AG04449 (cell line): ENCODE data around the gene ZGPAT.

ENCODE experiments used
- CTCF ChIA-PET: fragments of 350-600 bp; formaldehyde crosslinking; extraction: SDS; loops from one replicate; lab custom pipeline; 2021; ENCODE audit warnings: antibody characterized with exemption; lab: Yijun Ruan, JAX
- POLR2A ChIA-PET: fragments of 400-600, 350-600 bp; formaldehyde crosslinking; extraction: SDS; loops from one replicate; lab custom pipeline; 2020; ENCODE audit warnings: antibody characterized with exemption, inconsistent platforms; lab: Yijun Ruan, JAX
- DNase-seq: peaks from one replicate; pipeline ENCODE4 v3.0.0-alpha.2; 2010; ENCODE audit warnings: low read depth, low spot score
- H3K4me3 ChIP-seq: 2 replicates; pipeline ENCODE4 v1.5.1; 2011; ENCODE audit warnings: low read depth, mild to moderate bottlenecking, control low read depth, low read length
- TF ChIP-seq, protein P1 (sequence below): IDR thresholded peaks from one replicate; pipeline ENCODE4 v1.5.1; 2011; ENCODE audit warnings: mild to moderate bottlenecking, moderate library complexity, low read length, control low read depth, inconsistent platforms; ENCODE audit not compliant: insufficient read depth; ENCODE audit errors: missing control alignments

The ZGPAT gene

DNA sequence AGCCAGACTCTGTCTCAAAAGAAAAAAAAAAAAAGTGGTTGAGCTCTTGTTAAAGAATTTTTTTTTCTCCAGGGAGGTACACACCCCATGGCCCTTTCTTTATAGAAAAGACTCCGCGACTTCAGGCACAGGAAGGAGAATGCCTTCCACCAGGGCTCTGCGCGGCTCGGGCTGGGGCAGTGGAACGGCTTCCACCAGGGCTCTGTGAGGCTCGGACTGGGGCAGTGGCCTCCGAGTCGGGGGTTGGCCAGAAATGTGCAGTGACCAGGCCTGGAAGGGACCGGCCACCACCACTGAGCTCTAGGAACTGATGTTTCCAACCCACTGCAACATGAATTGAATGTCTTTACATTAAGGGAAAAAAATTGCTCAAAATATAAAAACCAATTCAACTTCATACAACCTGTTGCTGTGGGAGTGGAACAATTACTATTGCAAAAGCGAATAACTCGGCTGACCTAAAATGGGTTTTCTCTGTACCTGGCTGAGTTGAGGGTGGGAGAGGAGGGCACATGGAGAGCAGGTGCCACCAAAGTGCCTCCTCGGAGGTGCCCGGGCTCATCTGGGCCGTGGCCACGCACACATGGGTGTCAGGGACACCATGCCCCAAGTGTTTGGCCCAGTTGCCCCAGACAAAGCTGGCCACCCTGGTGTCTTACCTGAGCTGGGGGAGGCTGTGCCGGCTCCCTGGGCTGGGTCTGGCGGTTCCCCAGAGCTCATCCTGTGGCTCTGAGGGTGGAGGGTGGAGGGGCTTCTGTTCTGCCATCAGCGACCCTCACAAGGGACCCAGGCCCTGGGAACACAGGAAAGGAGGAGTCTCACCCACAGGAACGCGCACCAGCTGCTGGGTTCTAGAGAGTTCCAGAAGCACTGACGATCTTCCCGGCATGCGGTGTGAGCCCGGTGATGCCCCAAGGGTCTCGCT, 61.0 kb downstream of the ZGPAT start:
- no peak for DNase-seq
- POLR2A ChIA-PET, result interaction anchor here (0.6 kb wide), 1 partner anchor 74 kb away, joined by 3 read pairs; no protein-coding TSS in a partner anchor
- TF ChIP-seq, protein P1, sequence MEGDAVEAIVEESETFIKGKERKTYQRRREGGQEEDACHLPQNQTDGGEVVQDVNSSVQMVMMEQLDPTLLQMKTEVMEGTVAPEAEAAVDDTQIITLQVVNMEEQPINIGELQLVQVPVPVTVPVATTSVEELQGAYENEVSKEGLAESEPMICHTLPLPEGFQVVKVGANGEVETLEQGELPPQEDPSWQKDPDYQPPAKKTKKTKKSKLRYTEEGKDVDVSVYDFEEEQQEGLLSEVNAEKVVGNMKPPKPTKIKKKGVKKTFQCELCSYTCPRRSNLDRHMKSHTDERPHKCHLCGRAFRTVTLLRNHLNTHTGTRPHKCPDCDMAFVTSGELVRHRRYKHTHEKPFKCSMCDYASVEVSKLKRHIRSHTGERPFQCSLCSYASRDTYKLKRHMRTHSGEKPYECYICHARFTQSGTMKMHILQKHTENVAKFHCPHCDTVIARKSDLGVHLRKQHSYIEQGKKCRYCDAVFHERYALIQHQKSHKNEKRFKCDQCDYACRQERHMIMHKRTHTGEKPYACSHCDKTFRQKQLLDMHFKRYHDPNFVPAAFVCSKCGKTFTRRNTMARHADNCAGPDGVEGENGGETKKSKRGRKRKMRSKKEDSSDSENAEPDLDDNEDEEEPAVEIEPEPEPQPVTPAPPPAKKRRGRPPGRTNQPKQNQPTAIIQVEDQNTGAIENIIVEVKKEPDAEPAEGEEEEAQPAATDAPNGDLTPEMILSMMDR, result no peak
- CTCF ChIA-PET, result interaction anchor here (1.8 kb wide), 1 partner anchor 17 kb away, joined by 6 read pairs; no protein-coding TSS in a partner anchor
- H3K4me3 ChIP-seq, result no peak overlapping the region

DNA sequence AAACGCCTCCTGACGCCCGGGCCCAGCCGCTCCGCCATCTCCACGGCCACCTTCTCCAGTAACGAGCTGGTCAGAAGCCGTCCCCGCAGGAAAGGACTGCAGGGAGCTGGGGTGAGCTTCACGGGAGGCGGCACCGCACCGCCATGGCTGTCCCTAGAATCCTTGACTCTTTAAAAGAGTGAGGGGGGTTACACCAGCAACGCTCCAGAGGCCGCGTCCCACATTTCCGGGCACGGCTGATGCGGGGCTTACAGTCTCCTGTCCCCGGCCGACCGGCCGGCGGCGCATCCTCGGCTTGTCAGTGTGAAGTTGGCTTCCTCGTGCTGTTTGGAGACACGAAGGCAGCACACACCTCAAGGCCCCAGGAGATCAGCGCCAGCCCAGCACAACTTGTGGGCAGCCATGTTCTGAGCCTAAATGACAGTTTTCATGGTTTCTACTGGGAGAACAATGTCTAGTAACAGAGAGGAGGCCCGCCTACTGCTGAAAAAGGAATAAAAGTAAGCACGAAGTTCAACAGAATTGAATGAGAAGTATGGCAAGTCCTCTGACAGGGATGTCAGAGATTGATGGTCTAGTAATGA, 62.1 kb downstream of the ZGPAT start:
- CTCF ChIA-PET, result interaction anchor here (0.9 to 1.8 kb wide), 2 partner anchors 13 to 16 kb away, joined by 3 to 6 read pairs; no protein-coding TSS in a partner anchor
- DNase-seq, result no peak
- POLR2A ChIA-PET, result no interaction called here
- no peak overlapping the region for H3K4me3 ChIP-seq
- TF ChIP-seq, protein P1, result no peak

DNA sequence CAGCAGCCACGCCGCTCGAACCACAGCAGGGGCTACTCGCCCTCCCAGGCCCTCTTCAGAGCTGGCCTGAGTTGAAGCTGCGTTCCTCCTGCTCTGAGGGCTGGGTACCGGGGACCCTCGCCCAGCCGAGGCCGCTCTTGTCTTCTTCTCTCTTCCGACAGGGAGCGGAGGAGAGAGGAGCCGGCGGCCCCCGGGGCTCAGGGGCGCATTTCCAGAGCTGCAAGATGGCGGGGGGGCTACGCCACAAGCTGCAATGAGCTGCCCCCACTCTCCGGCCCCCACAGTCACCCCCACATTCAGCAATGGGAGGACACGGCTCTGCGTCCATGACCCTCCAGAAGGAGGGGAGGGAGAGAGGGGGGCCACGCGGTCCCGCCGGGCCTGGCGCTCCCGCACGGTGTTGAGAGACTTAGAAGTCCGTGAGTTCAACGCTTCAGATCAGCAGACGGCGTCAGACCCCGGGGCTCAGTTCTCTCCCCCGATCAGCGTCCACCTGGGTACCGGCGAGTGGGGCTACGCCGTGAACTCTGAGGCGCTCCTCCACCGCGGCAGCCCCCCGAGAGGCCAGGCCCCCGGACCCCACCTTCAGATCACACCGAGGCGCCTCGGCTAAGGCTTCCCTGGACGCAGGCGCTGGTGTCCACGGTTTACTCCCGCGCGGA, 63.3 kb downstream of the ZGPAT start:
- no peak for DNase-seq
- POLR2A ChIA-PET, result no interaction called here
- TF ChIP-seq, protein P1, result no peak
- CTCF ChIA-PET, result no interaction called here
- no peak overlapping the region for H3K4me3 ChIP-seq

DNA sequence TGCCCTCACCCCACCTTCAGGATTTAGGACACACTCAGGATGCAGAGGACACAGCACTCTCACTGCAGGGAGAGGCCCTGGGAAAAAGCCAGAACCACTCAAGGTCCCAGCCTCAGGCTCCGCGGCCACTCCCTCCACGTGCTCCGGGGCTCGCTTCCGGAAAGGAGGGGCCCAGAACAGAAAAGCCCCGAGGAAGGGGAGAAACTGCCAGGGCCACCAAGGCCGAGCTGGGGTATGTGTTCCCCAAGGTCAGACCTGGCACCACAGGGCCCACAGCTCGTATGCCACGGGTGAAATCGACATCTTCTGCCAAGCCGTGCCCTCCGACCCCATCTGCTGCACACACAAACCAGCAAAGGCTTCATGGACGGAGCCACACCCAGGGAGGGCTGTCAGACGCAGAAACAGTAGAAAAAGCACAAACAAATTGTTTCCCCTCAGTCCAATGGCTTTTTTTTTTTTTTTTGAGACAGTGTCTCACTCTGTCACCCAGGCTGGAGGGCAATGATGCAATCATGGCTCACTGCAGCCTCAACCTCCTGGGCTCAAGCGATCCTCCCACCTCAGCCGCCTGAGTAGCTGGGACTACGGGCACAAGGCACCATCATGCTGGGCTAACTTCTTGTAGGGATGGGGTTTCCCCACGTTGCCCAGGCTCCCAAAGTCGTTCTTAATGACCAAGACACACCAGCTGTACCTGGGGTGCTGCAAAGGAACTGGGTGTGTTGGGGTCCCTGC, 65.1 kb downstream of the ZGPAT start:
- no peak overlapping the region for H3K4me3 ChIP-seq
- POLR2A ChIA-PET, result no interaction called here
- DNase-seq, result no peak
- TF ChIP-seq, protein P1, result no peak
- CTCF ChIA-PET, result interaction anchor here (0.9 to 4.7 kb wide), 4 partner anchors 12 to 236 kb away, joined by 3 to 61 read pairs (median 10); partner anchors contain the start of gene PTK6

DNA sequence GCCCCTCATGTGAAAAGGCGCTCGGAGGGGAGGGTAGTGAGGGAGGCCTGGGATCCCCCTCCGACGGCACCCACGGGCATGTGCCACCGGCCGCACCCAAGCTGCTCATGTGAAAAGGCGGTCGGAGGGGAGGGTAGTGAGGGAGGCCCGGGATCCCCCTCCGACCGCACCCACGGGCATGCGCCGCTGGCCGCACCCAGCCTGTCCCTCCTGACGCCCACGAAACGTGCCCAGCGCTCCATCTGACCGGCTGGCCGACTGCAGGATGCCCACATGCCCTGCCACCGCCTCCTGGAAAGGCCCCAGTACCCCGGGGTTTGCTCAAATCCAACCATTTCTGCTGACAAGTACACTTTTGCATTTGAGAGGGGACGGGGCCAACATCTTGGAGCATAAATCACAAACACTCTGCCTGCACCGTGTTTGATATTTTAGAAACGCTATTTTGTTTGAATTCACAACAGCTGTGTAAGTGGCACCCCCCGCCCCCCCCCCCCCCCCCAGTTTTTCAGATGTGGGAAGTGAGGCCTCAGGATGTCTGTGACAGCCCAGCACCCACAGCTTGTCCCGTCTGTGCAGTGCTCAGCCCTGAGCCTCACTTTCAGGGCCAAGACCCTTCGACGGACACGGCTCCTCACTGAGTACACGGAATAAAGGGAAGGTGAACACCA, 65.9 kb downstream of the ZGPAT start:
- ChIA-PET POLR2A (no interaction called here), CTCF (interaction anchor here (0.9 to 4.7 kb wide), 7 partner anchors 11 to 236 kb away, joined by 3 to 61 read pairs (median 12); partner anchors contain the start of genes PTK6 and TPD52L2)
- DNase-seq, result no peak
- TF ChIP-seq, protein P1, result no peak
- no peak overlapping the region for H3K4me3 ChIP-seq
